Activated gamma-delta T cell treated with Interleukin-2 at 50 U/mL for 16 hours (primary cell): ENCODE data around the gene KRT3.

Experiments used
- DNase-seq: peaks from one replicate; pipeline ENCODE4 v3.0.0-alpha.2; 2020

The KRT3 gene

GRCh38 chr12:52826611-52827498 is 30.9 kb upstream of the KRT3 start:
- DNase-seq, result no peak

- no peak for DNase-seq
Observed at GRCh38 chr12:52825961-52826360, 30.0 kb upstream of the KRT3 start.

- no peak for DNase-seq
Observed at GRCh38 chr12:52824741-52825410, 29.0 kb upstream of the KRT3 start.

- no peak for DNase-seq
Observed at GRCh38 chr12:52823761-52824450, 28.0 kb upstream of the KRT3 start.

GRCh38 chr12:52822771-52823510 is 27.0 kb upstream of the KRT3 start:
- DNase-seq, result no peak

- DNase-seq, result no peak
Observed at GRCh38 chr12:52821826-52822660, 26.1 kb upstream of the KRT3 start.

- no peak for DNase-seq
Observed at GRCh38 chr12:52821071-52821730, 25.3 kb upstream of the KRT3 start.

GRCh38 chr12:52820521-52820920 is 24.6 kb upstream of the KRT3 start:
- DNase-seq, result no peak

- no peak for DNase-seq
Observed at GRCh38 chr12:52819731-52820510, 24.0 kb upstream of the KRT3 start.

GRCh38 chr12:52818887-52819420 is 23.0 kb upstream of the KRT3 start:
- no peak for DNase-seq

GRCh38 chr12:52818388-52818787 is 22.5 kb upstream of the KRT3 start:
- no peak for DNase-seq

- no peak for DNase-seq
Observed at GRCh38 chr12:52817699-52818238, 21.9 kb upstream of the KRT3 start.

- DNase-seq, result no peak
Observed at GRCh38 chr12:52817003-52817698, 21.2 kb upstream of the KRT3 start.

- no peak for DNase-seq
Observed at GRCh38 chr12:52815676-52816588, 20.0 kb upstream of the KRT3 start.

GRCh38 chr12:52815161-52815560 is 19.2 kb upstream of the KRT3 start:
- no peak for DNase-seq

GRCh38 chr12:52814710-52815155 is 18.8 kb upstream of the KRT3 start:
- no peak for DNase-seq

GRCh38 chr12:52813885-52814709 is 18.2 kb upstream of the KRT3 start, which contains the start of gene KRT4:
TSS of gene KRT4 (minus strand) at chr12:52814116. CDS start at chr12:52814058, 58 bp downstream.
- DNase-seq, result no peak
